Uterus (tissue), 2 donors: ENCODE results near the gene RFX1.

Experiments used
- CTCF ChIP-seq, 4 experiments: fragments of 200-600 bp in 2 of 4; fragments of 450-650 bp in 2 of 4; sonication (generic) in 2 of 4; IDR thresholded peaks; one replicate each; pipeline ENCODE4 v1.5.1; 2016 to 2019; ENCODE audit warnings: antibody characterized with exemption in 4 of 4, mild to moderate bottlenecking in 2 of 4, moderate library complexity in 1 of 4
- POLR2A ChIP-seq, 2 donors: fragments of 450-650 bp; IDR thresholded peaks; one replicate each; pipeline ENCODE4 v1.6.1; 2016; ENCODE audit warnings: antibody characterized with exemption in 2 of 2, mild to moderate bottlenecking in 1 of 2, moderate library complexity in 1 of 2

- no peak for TF ChIP-seq CTCF (IDR thresholded peaks at IDR 0.05)
- no peak for TF ChIP-seq POLR2A (IDR thresholded peaks at IDR 0.05)
Observed at GRCh38 chr19:13983213-13983889, 22.8 kb downstream of the RFX1 start.
